ENCODE measurements around the gene NOL3.

Gene NOL3

GRCh38 chr16:67154578-67155294, 15.6 kb upstream of the NOL3 start:
- no peak for DNase-seq (ENCODE audit: extremely low read depth in 1 of 2, low read depth in 1 of 2)

GRCh38 chr16:67155295-67156142, 14.8 kb upstream of the NOL3 start:
- peak; percentile 58 to 61 for DNase-seq (ENCODE audit: extremely low read depth in 1 of 2, low read depth in 1 of 2)

GRCh38 chr16:67156143-67156844, 14.0 kb upstream of the NOL3 start:
- DNase-seq (ENCODE audit: extremely low read depth in 1 of 2, low read depth in 1 of 2) = no peak

DNA sequence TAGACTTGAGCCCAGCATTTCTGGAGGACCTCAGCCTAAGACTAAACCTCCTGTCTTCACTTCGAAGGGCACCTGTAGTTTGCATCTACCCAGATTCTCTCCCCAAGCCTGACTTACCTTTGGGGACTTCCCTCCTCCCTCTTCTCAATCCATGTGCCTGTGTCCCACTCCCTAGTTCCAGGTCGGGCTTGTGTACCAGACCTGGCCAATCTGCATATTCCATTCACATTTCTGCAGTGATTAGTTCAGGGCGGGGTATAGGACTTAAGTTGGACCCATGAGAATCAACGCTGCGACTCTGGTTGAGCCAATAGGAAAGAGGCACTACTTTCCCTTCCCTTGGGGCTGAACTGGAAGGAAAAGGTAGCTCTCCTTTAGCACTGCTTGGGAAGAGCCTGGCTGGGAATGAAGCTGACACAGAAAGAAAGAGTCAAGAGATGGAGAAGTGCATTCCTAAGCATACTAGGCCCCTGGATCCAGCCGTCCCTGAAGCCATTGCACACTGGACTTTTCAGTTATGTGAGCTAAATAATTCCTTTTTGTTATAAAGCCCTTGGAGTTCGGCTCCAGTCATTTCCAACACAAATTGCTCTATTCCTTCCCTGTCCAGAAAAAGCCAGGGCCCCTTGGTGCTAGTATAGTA, 13.1 kb upstream of the NOL3 start:
- DNase-seq (ENCODE audit: extremely low read depth in 1 of 2, low read depth in 1 of 2) = no peak

GRCh38 chr16:67157892-67158635, 12.3 kb upstream of the NOL3 start:
- DNase-seq (ENCODE audit: extremely low read depth in 1 of 2, low read depth in 1 of 2) = no peak

- DNase-seq (ENCODE audit: extremely low read depth in 1 of 2, low read depth in 1 of 2) = peak; percentile 61 to 83
Observed at GRCh38 chr16:67158637-67159600, 11.4 kb upstream of the NOL3 start.

- no peak for DNase-seq (ENCODE audit: extremely low read depth in 1 of 2, low read depth in 1 of 2)
Observed at GRCh38 chr16:67161595-67162058, 8.7 kb upstream of the NOL3 start.

- DNase-seq (ENCODE audit: extremely low read depth in 1 of 2, low read depth in 1 of 2) = no peak
Observed at GRCh38 chr16:67162506-67163163, 7.7 kb upstream of the NOL3 start.

GRCh38 chr16:67163164-67163998, 7.0 kb upstream of the NOL3 start:
- no peak for DNase-seq (ENCODE audit: extremely low read depth in 1 of 2, low read depth in 1 of 2)

GRCh38 chr16:67163999-67164558, 6.3 kb upstream of the NOL3 start:
- DNase-seq (ENCODE audit: extremely low read depth in 1 of 2, low read depth in 1 of 2) = no peak

GRCh38 chr16:67164599-67165061, 5.7 kb upstream of the NOL3 start, which contains the start of gene HSF4:
TSS of gene HSF4 (plus strand) at chr16:67164745. CDS start at chr16:67164812, 67 bp downstream.
- no peak for DNase-seq (ENCODE audit: extremely low read depth in 1 of 2, low read depth in 1 of 2)

DNA sequence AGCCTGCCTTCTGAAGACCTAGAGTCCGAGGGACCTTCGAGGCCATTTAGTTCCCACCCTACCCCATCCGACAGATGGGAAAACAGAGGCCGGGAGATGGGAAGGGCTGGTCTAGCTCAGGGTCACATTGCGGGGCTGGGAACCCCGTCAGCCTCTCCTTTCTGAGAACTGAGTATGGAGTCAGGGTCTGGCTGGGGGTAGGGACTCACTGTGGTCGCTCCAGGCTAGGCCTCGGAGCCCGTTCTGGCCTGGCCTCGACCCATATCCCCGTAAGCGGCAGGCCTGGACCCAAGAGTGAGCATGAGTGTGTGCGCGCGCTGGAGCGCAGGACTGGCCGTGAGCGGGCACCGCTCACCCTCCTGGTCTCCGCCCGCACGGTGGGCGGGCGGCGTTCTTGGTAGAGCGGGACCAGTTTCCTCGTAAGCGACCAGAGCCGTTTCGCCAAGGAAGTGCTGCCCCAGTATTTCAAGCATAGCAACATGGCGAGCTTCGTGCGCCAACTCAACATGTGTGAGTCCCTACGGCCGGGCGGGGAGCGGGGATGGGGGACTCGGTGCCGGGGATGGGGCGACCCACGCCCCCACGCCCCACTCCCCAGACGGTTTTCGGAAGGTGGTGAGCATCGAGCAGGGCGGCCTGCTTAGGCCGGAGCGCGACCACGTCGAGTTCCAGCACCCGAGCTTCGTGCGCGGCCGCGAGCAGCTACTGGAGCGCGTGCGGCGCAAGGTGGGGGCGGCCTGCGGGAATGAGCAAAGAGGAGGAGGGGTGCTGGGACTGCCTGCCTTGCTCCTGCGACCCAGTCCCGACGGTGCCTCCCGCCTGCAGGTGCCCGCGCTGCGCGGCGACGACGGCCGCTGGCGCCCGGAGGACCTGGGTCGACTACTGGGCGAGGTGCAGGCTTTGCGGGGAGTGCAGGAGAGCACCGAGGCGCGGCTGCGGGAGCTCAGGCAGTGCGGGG, 4.9 kb upstream of the NOL3 start:
- no peak for DNase-seq (ENCODE audit: extremely low read depth in 1 of 2, low read depth in 1 of 2)

- no peak for DNase-seq (ENCODE audit: extremely low read depth in 1 of 2, low read depth in 1 of 2)
Observed at GRCh38 chr16:67166110-67166547, 4.2 kb upstream of the NOL3 start.

DNA sequence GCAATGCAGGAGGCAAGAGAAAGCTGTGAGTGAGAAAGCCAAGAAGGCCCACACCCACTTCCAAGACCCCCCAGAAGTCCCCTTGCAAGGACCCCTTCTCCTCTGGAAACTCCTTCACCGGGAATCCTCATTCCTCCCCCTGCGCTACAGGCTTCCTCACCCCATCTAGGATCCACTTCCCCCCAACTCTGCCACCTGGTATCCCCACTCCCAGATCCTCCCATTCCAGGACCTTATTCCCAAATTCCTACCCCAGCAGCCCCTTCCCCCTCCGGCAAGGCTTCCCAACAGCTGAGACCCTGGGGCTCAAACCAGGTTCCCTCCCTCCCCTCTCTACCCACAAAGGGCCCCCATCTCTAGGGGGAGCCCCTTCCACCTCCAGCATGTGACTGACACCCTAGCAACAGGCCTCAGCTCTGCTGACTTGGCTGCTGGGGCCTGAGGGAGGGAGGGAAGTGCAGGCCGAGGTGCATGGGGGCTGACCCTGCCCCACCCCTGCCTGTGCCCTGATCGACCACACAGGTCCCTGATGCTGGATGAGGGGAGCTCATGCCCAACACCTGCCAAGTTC, 3.7 kb upstream of the NOL3 start:
- no peak for DNase-seq (ENCODE audit: extremely low read depth in 1 of 2, low read depth in 1 of 2)

- no peak for DNase-seq (ENCODE audit: extremely low read depth in 1 of 2, low read depth in 1 of 2)
Observed at GRCh38 chr16:67167588-67167987, 2.8 kb upstream of the NOL3 start.

GRCh38 chr16:67169011-67169451, 1.3 kb upstream of the NOL3 start:
- no peak for DNase-seq (ENCODE audit: extremely low read depth in 1 of 2, low read depth in 1 of 2)

Measured in stimulated activated CD8-positive, alpha-beta memory T cell treated with anti-CD3 and anti-CD28 coated beads, Interleukin-7, amount 100 ng/mL, for 48 hours (primary cell).